GM12878 (cell line): ENCODE measurements around the gene OSBPL2. TPM values are rescaled to one million over a fixed set of nuclear protein-coding genes. Genes with fewer than 3 reads are reported as not detected.

ENCODE experiments used
- ATAC-seq: fragments of 200-7000 bp; cut with Tn5 transposase; 3 replicates; pipeline ENCODE4 v1.9.1; 2020; ENCODE audit warnings: mild to moderate bottlenecking, moderate library complexity
- BruUV-seq: library from RNA; stranded (reverse); fragments of 400-500 nt; replicated peaks from 2 replicates; lab custom pipeline; 2021; lab: Mats Ljungman, UMichigan
- CTCF ChIA-PET: fragments of 300-600 bp; sonication (Branson Sonifier 250); formaldehyde crosslinking; extraction: SDS; loops from one replicate; lab custom pipeline; 2021; ENCODE audit warnings: inconsistent platforms; lab: Yijun Ruan, JAX
- POLR2A ChIA-PET: fragments of 350-600 bp; formaldehyde crosslinking; extraction: SDS; loops from one replicate; lab custom pipeline; 2021; ENCODE audit warnings: inconsistent platforms; lab: Charles Lee
- RAD21 ChIA-PET: fragments of 300-600 bp; sonication (Branson Sonifier 250); formaldehyde crosslinking; loops from one replicate; lab custom pipeline; 2023; ENCODE audit warnings: antibody characterized with exemption; ENCODE audit not compliant: unreplicated experiment; lab: Charles Lee
- SMC1A ChIA-PET: fragments of 300-600 bp; sonication (Branson Sonifier 250); formaldehyde crosslinking; loops from one replicate; lab custom pipeline; 2023; ENCODE audit not compliant: unreplicated experiment, uncharacterized antibody; lab: Charles Lee
- DNase-seq: peaks from one replicate; pipeline ENCODE4 v3.0.0-alpha.2; 2011; ENCODE audit warnings: low read depth, low spot score
- FAIRE-seq: peaks from 3 replicates; lab custom pipeline; 2011; peaks lifted over from hg19 to GRCh38; lab: Jason Lieb, UNC
- H2AFZ ChIP-seq: 2 replicates; pipeline ENCODE4 v1.6.0; 2011; ENCODE audit warnings: low read depth, low read length, control low read depth; ENCODE audit not compliant: control insufficient read depth
- H3K27ac ChIP-seq: 2 replicates; pipeline ENCODE4 v1.5.1; 2011; ENCODE audit warnings: control low read depth; ENCODE audit not compliant: control insufficient read depth, insufficient read depth
- H3K27me3 ChIP-seq, 2 experiments: replicated peaks in 1 of 2; 2 replicates each; pipeline versions ENCODE4 v1.6.0 to v1.6.1; 2011; ENCODE audit warnings: low read length in 1 of 2; ENCODE audit not compliant: control insufficient read depth in 2 of 2, insufficient read depth in 2 of 2
- H3K36me3 ChIP-seq, 2 experiments: 2 replicates each; pipeline ENCODE4 v1.5.1; 2011; ENCODE audit warnings: low read length in 1 of 2; ENCODE audit not compliant: control insufficient read depth in 2 of 2, insufficient read depth in 2 of 2
- H3K4me1 ChIP-seq: 2 replicates; pipeline ENCODE4 v1.6.1; 2011; ENCODE audit warnings: mild to moderate bottlenecking, low read length, moderate library complexity, mixed read lengths; ENCODE audit not compliant: control insufficient read depth, insufficient read depth
- H3K4me2 ChIP-seq: 2 replicates; pipeline ENCODE4 v1.6.0; 2011; ENCODE audit warnings: control low read depth; ENCODE audit not compliant: control insufficient read depth, insufficient read depth
- H3K4me3 ChIP-seq: fragments of 200-600 bp; sonication (generic); 2 replicates; pipeline ENCODE4 v1.5.1; 2016
- H3K79me2 ChIP-seq: 2 replicates; pipeline ENCODE4 v1.6.0; 2011; ENCODE audit warnings: low read length; ENCODE audit not compliant: control insufficient read depth, insufficient read depth
- H3K9ac ChIP-seq: 2 replicates; pipeline ENCODE4 v1.8.0; 2011; ENCODE audit warnings: low read length, control low read depth, mixed read lengths; ENCODE audit not compliant: control insufficient read depth, insufficient read depth
- H3K9me3 ChIP-seq: replicated peaks from 3 replicates; pipeline ENCODE4 v1.5.1; 2011; ENCODE audit warnings: mild to moderate bottlenecking, low read length; ENCODE audit not compliant: control insufficient read depth, insufficient read depth
- H4K20me1 ChIP-seq: 2 replicates; pipeline ENCODE4 v1.6.0; 2011; ENCODE audit not compliant: control insufficient read depth, insufficient read depth
- EGR1 ChIP-seq, 2 experiments: IDR thresholded peaks; 1 replicate in 1 of 2; 2 replicates in 1 of 2; pipeline ENCODE4 v1.6.1; 2011 to 2012; ENCODE audit warnings: low read depth in 2 of 2, low read length in 2 of 2, borderline replicate concordance in 1 of 2, mild to moderate bottlenecking in 1 of 2, moderate library complexity in 1 of 2
- NR2F1 ChIP-seq: fragments of 450-650 bp; conservative IDR thresholded peaks from 2 replicates; pipeline ENCODE4 v1.6.1; 2017; ENCODE audit warnings: mild to moderate bottlenecking
- WGBS: methylation state at CpG from one replicate; pipeline ENCODE4 v1.1.6; 2016; ENCODE audit warnings: low lambda C conversion rate; ENCODE audit not compliant: insufficient replicate concordance, insufficient coverage; ENCODE audit errors: missing lambda C conversion rate; 5-methylcytosine and 5-hydroxymethylcytosine counted together
- in situ Hi-C: fragments of 300-500 bp; cut with MboI; formaldehyde crosslinking; loops from 9 replicates; pipeline ENCODE4 v1.14.3; 2018; ENCODE audit warnings: mixed read lengths
- intact Hi-C: fragments of 100-400 bp; cut with micrococcal nuclease; formaldehyde crosslinking; loops from one replicate; pipeline ENCODE4 v1.14.2; 2022; ENCODE audit not compliant: unreplicated experiment
- polyA plus RNA-seq, 11 experiments: library from polyadenylated mRNA; depleted of rRNA in 4 of 11; unstranded in 6 of 11; stranded (reverse) in 5 of 11; fragments of >200 nt; fragmentation: Nextera tagmentation in 4 of 11; fragmentation: Illumina TruSeq in 1 of 11; extraction: Ambion mirVana in 4 of 11; extraction: Trizol in 1 of 11; gene quantifications; 1 replicate in 1 of 11; 2 replicates in 10 of 11; pipeline versions ENCODE4 v1.2.1 to v1.2.3, GENCODE V29; 2011 to 2016; ENCODE audit warnings: inconsistent platforms in 2 of 11, missing spikeins in 2 of 11, low read depth in 1 of 11
- total RNA-seq, 4 experiments: library from RNA; depleted of rRNA in 3 of 4; stranded (reverse); fragments of >200 nt in 3 of 4; fragmentation: Illumina TruSeq in 1 of 4; extraction: Trizol in 1 of 4; gene quantifications; 2 replicates each; pipeline versions ENCODE4 v1.2.1 to v1.2.3, GENCODE V29; 2013 to 2021
- TF ChIP-seq, protein P1 (sequence below): IDR thresholded peaks from 2 replicates; pipeline ENCODE4 v1.6.1; 2012; ENCODE audit warnings: mild to moderate bottlenecking, low read depth, low read length
- TF ChIP-seq, protein P2 (sequence below): IDR thresholded peaks from 2 replicates; pipeline ENCODE4 v1.6.1; 2012; ENCODE audit warnings: low read length, inconsistent platforms

The OSBPL2 gene
- total and polyA plus RNA-seq, 10 of the 15 experiments (the other 5 are each of a cell fraction or from before 2014, with no cell fraction given): 2.8 to 22.3 (median 14.7) TPM

DNA sequence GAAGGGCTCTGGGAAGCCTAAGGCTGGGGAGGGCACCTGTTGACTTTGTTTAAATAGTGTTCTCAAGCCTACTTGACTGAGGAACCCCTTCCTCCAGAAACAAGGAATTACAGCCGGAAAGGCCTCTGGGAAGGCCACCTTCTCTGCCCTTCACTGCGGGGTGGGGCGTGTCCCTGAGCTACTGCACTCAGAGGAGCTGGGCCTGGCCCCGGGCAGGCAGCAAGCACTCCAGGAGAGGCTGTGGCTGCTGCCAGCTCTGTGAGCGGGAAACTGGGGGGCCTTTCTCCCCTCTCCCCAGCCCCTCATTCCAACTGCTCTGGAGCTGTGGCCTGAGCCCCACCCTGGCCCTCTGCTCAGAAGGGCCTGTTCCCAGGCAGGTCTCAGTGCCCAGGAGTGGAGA lies 4.0 kb upstream of the OSBPL2 start:
- FAIRE-seq: no peak
- BruUV-seq: no TSS peak
- TF ChIP-seq, protein P1, sequence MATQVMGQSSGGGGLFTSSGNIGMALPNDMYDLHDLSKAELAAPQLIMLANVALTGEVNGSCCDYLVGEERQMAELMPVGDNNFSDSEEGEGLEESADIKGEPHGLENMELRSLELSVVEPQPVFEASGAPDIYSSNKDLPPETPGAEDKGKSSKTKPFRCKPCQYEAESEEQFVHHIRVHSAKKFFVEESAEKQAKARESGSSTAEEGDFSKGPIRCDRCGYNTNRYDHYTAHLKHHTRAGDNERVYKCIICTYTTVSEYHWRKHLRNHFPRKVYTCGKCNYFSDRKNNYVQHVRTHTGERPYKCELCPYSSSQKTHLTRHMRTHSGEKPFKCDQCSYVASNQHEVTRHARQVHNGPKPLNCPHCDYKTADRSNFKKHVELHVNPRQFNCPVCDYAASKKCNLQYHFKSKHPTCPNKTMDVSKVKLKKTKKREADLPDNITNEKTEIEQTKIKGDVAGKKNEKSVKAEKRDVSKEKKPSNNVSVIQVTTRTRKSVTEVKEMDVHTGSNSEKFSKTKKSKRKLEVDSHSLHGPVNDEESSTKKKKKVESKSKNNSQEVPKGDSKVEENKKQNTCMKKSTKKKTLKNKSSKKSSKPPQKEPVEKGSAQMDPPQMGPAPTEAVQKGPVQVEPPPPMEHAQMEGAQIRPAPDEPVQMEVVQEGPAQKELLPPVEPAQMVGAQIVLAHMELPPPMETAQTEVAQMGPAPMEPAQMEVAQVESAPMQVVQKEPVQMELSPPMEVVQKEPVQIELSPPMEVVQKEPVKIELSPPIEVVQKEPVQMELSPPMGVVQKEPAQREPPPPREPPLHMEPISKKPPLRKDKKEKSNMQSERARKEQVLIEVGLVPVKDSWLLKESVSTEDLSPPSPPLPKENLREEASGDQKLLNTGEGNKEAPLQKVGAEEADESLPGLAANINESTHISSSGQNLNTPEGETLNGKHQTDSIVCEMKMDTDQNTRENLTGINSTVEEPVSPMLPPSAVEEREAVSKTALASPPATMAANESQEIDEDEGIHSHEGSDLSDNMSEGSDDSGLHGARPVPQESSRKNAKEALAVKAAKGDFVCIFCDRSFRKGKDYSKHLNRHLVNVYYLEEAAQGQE: no peak
- TF ChIP-seq NR2F1: no peak
- no peak for TF ChIP-seq EGR1 (IDR thresholded peaks at IDR 0.05; ENCODE audit: borderline replicate concordance in 1 of 2, low read depth in 2 of 2, low read length in 2 of 2)
- TF ChIP-seq, protein P2, sequence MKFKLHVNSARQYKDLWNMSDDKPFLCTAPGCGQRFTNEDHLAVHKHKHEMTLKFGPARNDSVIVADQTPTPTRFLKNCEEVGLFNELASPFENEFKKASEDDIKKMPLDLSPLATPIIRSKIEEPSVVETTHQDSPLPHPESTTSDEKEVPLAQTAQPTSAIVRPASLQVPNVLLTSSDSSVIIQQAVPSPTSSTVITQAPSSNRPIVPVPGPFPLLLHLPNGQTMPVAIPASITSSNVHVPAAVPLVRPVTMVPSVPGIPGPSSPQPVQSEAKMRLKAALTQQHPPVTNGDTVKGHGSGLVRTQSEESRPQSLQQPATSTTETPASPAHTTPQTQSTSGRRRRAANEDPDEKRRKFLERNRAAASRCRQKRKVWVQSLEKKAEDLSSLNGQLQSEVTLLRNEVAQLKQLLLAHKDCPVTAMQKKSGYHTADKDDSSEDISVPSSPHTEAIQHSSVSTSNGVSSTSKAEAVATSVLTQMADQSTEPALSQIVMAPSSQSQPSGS: no peak
- intact Hi-C loops: no loop called here
- Histone ChIP-seq H3K4me3 (no peak overlapping the region), H3K4me1 (peaks cover 5% of the 10 kb centered on the region), H2AFZ (no peak overlapping the region), H3K79me2 (peaks cover 7% of the 10 kb centered on the region), H3K9me3 (no peaks in the 10 kb centered on the region; the same call in 2 of the 3 replicates), H3K27ac (no peak overlapping the region), H3K27me3 (no peaks in the 10 kb centered on the region), H4K20me1 (no peaks in the 10 kb centered on the region), H3K9ac (no peak overlapping the region), H3K4me2 (no peak overlapping the region), H3K36me3 (no peaks in the 10 kb centered on the region)
- ChIA-PET CTCF (interaction anchor here (0.6 kb wide), 1 partner anchor 572 kb away, joined by 3 read pairs; no protein-coding TSS in a partner anchor), RAD21 (no interaction called here), SMC1A (no interaction called here), POLR2A (no interaction called here)
- in situ Hi-C loops: no loop called here
- ATAC-seq: no peak
- WGBS: 28% methylated on average over 5 of the region's 5 CpGs
- no peak for DNase-seq
